ENCODE results near the gene DUSP9.

DNA sequence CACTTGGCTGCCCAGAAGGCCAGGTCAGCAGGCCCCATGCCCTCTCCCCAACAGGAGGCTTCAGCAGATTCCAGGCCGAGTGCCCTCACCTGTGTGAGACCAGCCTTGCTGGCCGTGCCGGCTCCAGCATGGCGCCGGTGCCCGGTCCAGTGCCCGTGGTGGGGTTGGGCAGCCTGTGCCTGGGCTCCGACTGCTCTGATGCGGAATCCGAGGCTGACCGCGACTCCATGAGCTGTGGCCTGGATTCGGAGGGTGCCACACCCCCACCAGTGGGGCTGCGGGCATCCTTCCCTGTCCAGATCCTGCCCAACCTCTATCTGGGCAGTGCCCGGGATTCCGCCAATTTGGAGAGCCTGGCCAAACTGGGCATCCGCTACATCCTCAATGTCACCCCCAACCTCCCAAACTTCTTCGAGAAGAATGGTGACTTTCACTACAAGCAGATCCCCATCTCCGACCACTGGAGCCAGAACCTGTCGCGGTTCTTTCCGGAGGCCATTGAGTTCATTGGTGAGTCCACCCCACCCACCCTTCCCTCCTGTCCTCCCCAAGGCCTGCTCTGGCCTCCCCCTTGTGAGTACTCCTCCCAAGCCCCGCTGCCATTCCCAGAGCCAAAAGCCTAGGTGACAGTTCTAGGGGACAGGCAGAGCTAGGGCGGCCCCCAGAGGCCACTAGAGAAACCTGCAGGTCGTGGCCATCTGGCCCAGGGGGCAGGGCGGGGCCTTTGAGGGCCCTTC lies 2.3 kb downstream of the DUSP9 start:
- TF ChIP-seq POLR2AphosphoS5 (IDR thresholded peaks at IDR 0.05; ENCODE audit: low read depth, low read length) = no peak
- TF ChIP-seq, protein P1, sequence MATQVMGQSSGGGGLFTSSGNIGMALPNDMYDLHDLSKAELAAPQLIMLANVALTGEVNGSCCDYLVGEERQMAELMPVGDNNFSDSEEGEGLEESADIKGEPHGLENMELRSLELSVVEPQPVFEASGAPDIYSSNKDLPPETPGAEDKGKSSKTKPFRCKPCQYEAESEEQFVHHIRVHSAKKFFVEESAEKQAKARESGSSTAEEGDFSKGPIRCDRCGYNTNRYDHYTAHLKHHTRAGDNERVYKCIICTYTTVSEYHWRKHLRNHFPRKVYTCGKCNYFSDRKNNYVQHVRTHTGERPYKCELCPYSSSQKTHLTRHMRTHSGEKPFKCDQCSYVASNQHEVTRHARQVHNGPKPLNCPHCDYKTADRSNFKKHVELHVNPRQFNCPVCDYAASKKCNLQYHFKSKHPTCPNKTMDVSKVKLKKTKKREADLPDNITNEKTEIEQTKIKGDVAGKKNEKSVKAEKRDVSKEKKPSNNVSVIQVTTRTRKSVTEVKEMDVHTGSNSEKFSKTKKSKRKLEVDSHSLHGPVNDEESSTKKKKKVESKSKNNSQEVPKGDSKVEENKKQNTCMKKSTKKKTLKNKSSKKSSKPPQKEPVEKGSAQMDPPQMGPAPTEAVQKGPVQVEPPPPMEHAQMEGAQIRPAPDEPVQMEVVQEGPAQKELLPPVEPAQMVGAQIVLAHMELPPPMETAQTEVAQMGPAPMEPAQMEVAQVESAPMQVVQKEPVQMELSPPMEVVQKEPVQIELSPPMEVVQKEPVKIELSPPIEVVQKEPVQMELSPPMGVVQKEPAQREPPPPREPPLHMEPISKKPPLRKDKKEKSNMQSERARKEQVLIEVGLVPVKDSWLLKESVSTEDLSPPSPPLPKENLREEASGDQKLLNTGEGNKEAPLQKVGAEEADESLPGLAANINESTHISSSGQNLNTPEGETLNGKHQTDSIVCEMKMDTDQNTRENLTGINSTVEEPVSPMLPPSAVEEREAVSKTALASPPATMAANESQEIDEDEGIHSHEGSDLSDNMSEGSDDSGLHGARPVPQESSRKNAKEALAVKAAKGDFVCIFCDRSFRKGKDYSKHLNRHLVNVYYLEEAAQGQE (IDR thresholded peaks at IDR 0.05; ENCODE audit: insufficient read depth in 1 of 2, low read depth in 2 of 2, low read length in 2 of 2) = no peak
